Left ventricle myocardium inferior (tissue), 1 donor: Measurements from ENCODE around the gene VPS13D. TPM values are rescaled to one million over a fixed set of nuclear protein-coding genes. Genes with fewer than 3 reads are reported as not detected.

Source experiments
- DNase-seq: peaks from one replicate; pipeline ENCODE4 v3.0.0-alpha.2; 2020
- H3K27ac ChIP-seq: fragments of 200-600 bp; replicated peaks from 2 replicates; pipeline ENCODE4 v1.8.0; 2021
- H3K27me3 ChIP-seq: fragments of 200-600 bp; 2 replicates; pipeline ENCODE4 v1.8.0; 2021; ENCODE audit warnings: low read depth
- H3K36me3 ChIP-seq: fragments of 200-600 bp; 2 replicates; pipeline ENCODE4 v1.8.0; 2021
- H3K4me1 ChIP-seq: fragments of 200-600 bp; 2 replicates; pipeline ENCODE4 v1.8.0; 2021
- H3K4me3 ChIP-seq: fragments of 200-600 bp; 2 replicates; pipeline ENCODE4 v1.8.0; 2021; ENCODE audit warnings: mild to moderate bottlenecking, moderate library complexity
- H3K9me3 ChIP-seq: fragments of 200-600 bp; replicated peaks from 2 replicates; pipeline ENCODE4 v1.8.0; 2021
- intact Hi-C: fragments of 100-400 bp; cut with micrococcal nuclease; formaldehyde crosslinking; loops from one replicate; pipeline ENCODE4 v1.11.0; 2022
- total RNA-seq: library from RNA; stranded (reverse); fragmentation: NEBNext Ultra II Directional; extraction: Animal tissue kit (Norgen Biotek cat#: 25700); gene quantifications from one replicate; pipeline ENCODE4 v1.2.1, GENCODE V29; 2021
- TF ChIP-seq, protein P1 (sequence below): fragments of 200-600 bp; IDR thresholded peaks from 2 replicates; pipeline ENCODE4 v1.8.0; 2021; ENCODE audit warnings: antibody characterized with exemption, mild to moderate bottlenecking, borderline replicate concordance
- donor health status: DM: no; HTN: yes; CAD: no; lungs with severe emphysema.

Gene VPS13D
- total RNA-seq, 1 donor from 2014 or later: 71.6 TPM

DNA sequence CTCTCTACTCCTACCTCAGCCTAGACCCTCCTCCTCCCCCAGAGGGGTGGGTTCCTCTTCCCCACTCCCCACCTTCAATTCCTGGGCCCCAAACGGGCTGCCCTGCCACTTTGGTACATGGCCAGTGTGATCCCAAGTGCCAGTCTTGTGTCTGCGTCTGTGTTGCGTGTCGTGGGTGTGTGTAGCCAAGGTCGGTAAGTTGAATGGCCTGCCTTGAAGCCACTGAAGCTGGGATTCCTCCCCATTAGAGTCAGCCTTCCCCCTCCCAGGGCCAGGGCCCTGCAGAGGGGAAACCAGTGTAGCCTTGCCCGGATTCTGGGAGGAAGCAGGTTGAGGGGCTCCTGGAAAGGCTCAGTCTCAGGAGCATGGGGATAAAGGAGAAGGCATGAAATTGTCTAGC, 21.6 kb upstream of the VPS13D start:
- no peak for DNase-seq
- Histone ChIP-seq H3K4me3 (no peak overlapping the region), H3K9me3 (no peaks in the 10 kb centered on the region), H3K4me1 (peaks cover 13% of the 10 kb centered on the region), H3K27ac (no peak overlapping the region), H3K27me3 (no peaks in the 10 kb centered on the region), H3K36me3 (peaks cover 27% of the 10 kb centered on the region)
- intact Hi-C loops: loop anchor here (2.0 kb wide), 1 partner anchor 83 kb away; no protein-coding TSS in a partner anchor
- TF ChIP-seq, protein P1, sequence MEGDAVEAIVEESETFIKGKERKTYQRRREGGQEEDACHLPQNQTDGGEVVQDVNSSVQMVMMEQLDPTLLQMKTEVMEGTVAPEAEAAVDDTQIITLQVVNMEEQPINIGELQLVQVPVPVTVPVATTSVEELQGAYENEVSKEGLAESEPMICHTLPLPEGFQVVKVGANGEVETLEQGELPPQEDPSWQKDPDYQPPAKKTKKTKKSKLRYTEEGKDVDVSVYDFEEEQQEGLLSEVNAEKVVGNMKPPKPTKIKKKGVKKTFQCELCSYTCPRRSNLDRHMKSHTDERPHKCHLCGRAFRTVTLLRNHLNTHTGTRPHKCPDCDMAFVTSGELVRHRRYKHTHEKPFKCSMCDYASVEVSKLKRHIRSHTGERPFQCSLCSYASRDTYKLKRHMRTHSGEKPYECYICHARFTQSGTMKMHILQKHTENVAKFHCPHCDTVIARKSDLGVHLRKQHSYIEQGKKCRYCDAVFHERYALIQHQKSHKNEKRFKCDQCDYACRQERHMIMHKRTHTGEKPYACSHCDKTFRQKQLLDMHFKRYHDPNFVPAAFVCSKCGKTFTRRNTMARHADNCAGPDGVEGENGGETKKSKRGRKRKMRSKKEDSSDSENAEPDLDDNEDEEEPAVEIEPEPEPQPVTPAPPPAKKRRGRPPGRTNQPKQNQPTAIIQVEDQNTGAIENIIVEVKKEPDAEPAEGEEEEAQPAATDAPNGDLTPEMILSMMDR: no peak

- intact Hi-C loops: loop anchor here (2.0 kb wide), 1 partner anchor 84 kb away; no protein-coding TSS in a partner anchor
- no peaks in the 10 kb centered on the region for H3K9me3 ChIP-seq
- peak; percentile 85 for DNase-seq
- no peak overlapping the region for H3K27ac ChIP-seq
- H3K27me3 ChIP-seq: no peaks in the 10 kb centered on the region
- H3K4me1 ChIP-seq: peaks cover 13% of the 10 kb centered on the region
- H3K4me3 ChIP-seq: no peak overlapping the region
- peaks cover 21% of the 10 kb centered on the region for H3K36me3 ChIP-seq
- TF ChIP-seq, protein P1: peak; percentile 97
These were observed 20.9 kb upstream of the VPS13D start for GRCh38 chr1:12208764-12209494.

DNA sequence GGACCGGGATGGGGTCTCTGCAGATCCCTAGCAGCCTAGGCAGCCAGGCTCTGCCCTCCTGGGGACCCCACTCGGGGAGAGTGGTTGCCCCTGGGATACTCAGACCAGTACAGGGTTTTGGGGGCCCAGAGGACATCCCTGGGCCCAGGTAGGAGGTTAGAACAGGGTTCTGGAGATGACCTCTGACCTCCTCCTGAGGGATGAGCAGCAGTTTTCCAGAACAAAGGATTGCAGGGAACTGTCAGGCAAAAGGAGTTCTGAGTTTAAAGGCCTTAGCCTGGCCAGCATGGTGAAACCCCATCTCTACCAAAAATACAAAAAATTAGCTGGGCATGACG, 20.4 kb upstream of the VPS13D start:
- Histone ChIP-seq H3K9me3 (no peaks in the 10 kb centered on the region), H3K4me3 (no peak overlapping the region), H3K27ac (no peak overlapping the region), H3K4me1 (peaks cover 13% of the 10 kb centered on the region), H3K27me3 (no peaks in the 10 kb centered on the region), H3K36me3 (peaks cover 16% of the 10 kb centered on the region)
- TF ChIP-seq, protein P1: no peak
- DNase-seq: no peak
- intact Hi-C loops: loop anchor here (2.0 kb wide), 1 partner anchor 85 kb away; no protein-coding TSS in a partner anchor

- DNase-seq: no peak
- TF ChIP-seq, protein P1: no peak
- H3K27ac ChIP-seq: no peak overlapping the region
- no peaks in the 10 kb centered on the region for H3K4me1 ChIP-seq
- intact Hi-C loops: no loop called here
- H3K36me3 ChIP-seq: no peaks in the 10 kb centered on the region
- H3K4me3 ChIP-seq: no peak overlapping the region
- no peaks in the 10 kb centered on the region for H3K27me3 ChIP-seq
- H3K9me3 ChIP-seq: peaks cover 9% of the 10 kb centered on the region
These were observed 14.5 kb upstream of the VPS13D start for GRCh38 chr1:12215118-12215961.

- Histone ChIP-seq H3K36me3 (no peaks in the 10 kb centered on the region), H3K4me1 (no peaks in the 10 kb centered on the region), H3K27me3 (no peaks in the 10 kb centered on the region), H3K27ac (no peak overlapping the region), H3K4me3 (no peak overlapping the region), H3K9me3 (peaks cover 9% of the 10 kb centered on the region)
- intact Hi-C loops: loop anchor here (5.0 kb wide), 1 partner anchor 102 kb away; no protein-coding TSS in a partner anchor
- no peak for DNase-seq
- TF ChIP-seq, protein P1: no peak
These were observed 10.0 kb upstream of the VPS13D start for GRCh38 chr1:12219800-12220199.
